Endothelial cell of umbilical vein (primary cell): ENCODE results near the gene CAMKMT. TPM values are rescaled to one million over a fixed set of nuclear protein-coding genes. Genes with fewer than 3 reads are reported as not detected.

ENCODE experiments used
- BruUV-seq: library from RNA; stranded (reverse); fragments of 400-500 nt; replicated peaks from 2 replicates; lab custom pipeline; 2021; lab: Mats Ljungman, UMichigan
- CTCF ChIA-PET: fragments of 300-600, 350-600 bp; sonication (Branson Sonifier 250); formaldehyde crosslinking; loops from one replicate; lab custom pipeline; 2021; ENCODE audit warnings: antibody characterized with exemption, inconsistent platforms; lab: Charles Lee
- POLR2A ChIA-PET: fragments of 300-600, 350-600 bp; sonication (Branson Sonifier 250); formaldehyde crosslinking; loops from one replicate; lab custom pipeline; 2021; ENCODE audit warnings: antibody characterized with exemption, inconsistent platforms; lab: Charles Lee
- DNase-seq: peaks from one replicate; pipeline ENCODE4 v3.0.0-alpha.2; 2011; ENCODE audit warnings: low read depth, low spot score
- FAIRE-seq: peaks from 2 replicates; lab custom pipeline; 2011; peaks lifted over from hg19 to GRCh38; lab: Jason Lieb, UNC
- H2AFZ ChIP-seq: 2 replicates; pipeline ENCODE4 v1.6.0; 2012; ENCODE audit warnings: low read depth, low read length, control low read depth, inconsistent platforms
- H3K27ac ChIP-seq: 2 replicates; pipeline ENCODE4 v1.5.1; 2011; ENCODE audit warnings: low read depth, mild to moderate bottlenecking, control low read depth, low read length, moderate library complexity; ENCODE audit not compliant: insufficient read depth
- H3K27me3 ChIP-seq, 2 experiments: 2 replicates each; pipeline versions ENCODE4 v1.6.0 to v1.6.1; 2011; ENCODE audit warnings: low read length in 2 of 2, mixed read lengths in 1 of 2; ENCODE audit not compliant: control insufficient read depth in 2 of 2, insufficient read depth in 2 of 2
- H3K36me3 ChIP-seq, 2 experiments: 2 replicates in 1 of 2; 3 replicates in 1 of 2; pipeline ENCODE4 v1.5.1; 2011; ENCODE audit warnings: low read length in 2 of 2, mild to moderate bottlenecking in 1 of 2, moderate library complexity in 1 of 2; ENCODE audit not compliant: control insufficient read depth in 2 of 2, insufficient read depth in 2 of 2; ENCODE audit errors: extremely low read depth in 1 of 2
- H3K4me1 ChIP-seq: 3 replicates; pipeline ENCODE4 v1.5.1; 2011; ENCODE audit warnings: mild to moderate bottlenecking, low read length; ENCODE audit not compliant: control insufficient read depth, insufficient read depth; ENCODE audit errors: extremely low read depth
- H3K4me2 ChIP-seq: 2 replicates; pipeline ENCODE4 v1.6.1; 2011; ENCODE audit warnings: low read length, control low read depth, mixed read lengths; ENCODE audit not compliant: insufficient read depth
- H3K4me3 ChIP-seq, 3 experiments: fragments of 200-600 bp in 1 of 3; sonication (generic), shearing (Covaris generic) in 1 of 3; replicated peaks in 1 of 3; 2 replicates each; pipeline ENCODE4 v1.5.1; 2011 to 2016; ENCODE audit warnings: control low read depth in 3 of 3, low read length in 3 of 3, mild to moderate bottlenecking in 2 of 3, inconsistent platforms in 1 of 3, low read depth in 1 of 3, moderate library complexity in 1 of 3; ENCODE audit not compliant: insufficient read depth in 1 of 3
- H3K79me2 ChIP-seq: 2 replicates; pipeline ENCODE4 v1.6.0; 2012; ENCODE audit warnings: low read length, inconsistent platforms; ENCODE audit not compliant: control insufficient read depth, insufficient read depth
- H3K9ac ChIP-seq: replicated peaks from 2 replicates; pipeline ENCODE3; 2011; ENCODE audit warnings: low read length, control low read depth; ENCODE audit not compliant: insufficient read depth; ENCODE audit errors: extremely low read depth
- H3K9me1 ChIP-seq: replicated peaks from 3 replicates; pipeline ENCODE4 v1.6.0; 2011; ENCODE audit warnings: mild to moderate bottlenecking, low read length; ENCODE audit not compliant: control insufficient read depth, insufficient read depth; ENCODE audit errors: extremely low read depth
- H3K9me3 ChIP-seq: replicated peaks from 2 replicates; pipeline ENCODE4 v1.5.1; 2012; ENCODE audit warnings: low read length, inconsistent platforms; ENCODE audit not compliant: control insufficient read depth, insufficient read depth
- H4K20me1 ChIP-seq: replicated peaks from 2 replicates; pipeline ENCODE3; 2011; ENCODE audit warnings: mild to moderate bottlenecking, low read length; ENCODE audit not compliant: control insufficient read depth, insufficient read depth; ENCODE audit errors: extremely low read depth
- EZH2 ChIP-seq: IDR thresholded peaks from 2 replicates; pipeline ENCODE4 v1.6.1; 2012; ENCODE audit warnings: borderline replicate concordance, low read depth, mild to moderate bottlenecking, moderate library complexity, low read length, inconsistent platforms; ENCODE audit not compliant: severe bottlenecking
- FOS ChIP-seq: IDR thresholded peaks from 2 replicates; pipeline ENCODE4 v1.6.1; 2011; ENCODE audit warnings: mild to moderate bottlenecking, low read length, moderate library complexity, borderline replicate concordance; ENCODE audit not compliant: insufficient read depth
- GATA2 ChIP-seq: IDR thresholded peaks from 2 replicates; pipeline ENCODE4 v1.7.0; 2011; ENCODE audit warnings: low read depth, mild to moderate bottlenecking, moderate library complexity, mixed read lengths, low read length; ENCODE audit not compliant: insufficient read length, insufficient read depth
- JUN ChIP-seq: IDR thresholded peaks from 2 replicates; pipeline ENCODE4 v1.6.1; 2011; ENCODE audit warnings: borderline replicate concordance, low read depth; ENCODE audit not compliant: insufficient read length, insufficient read depth
- MYC ChIP-seq: IDR thresholded peaks from one replicate; pipeline ENCODE4 v1.6.1; 2011; ENCODE audit warnings: mild to moderate bottlenecking, low read depth, low read length
- POLR2A ChIP-seq: IDR thresholded peaks from 2 replicates; pipeline ENCODE4 v1.6.1; 2012; ENCODE audit warnings: low read depth, mild to moderate bottlenecking, control low read depth, low read length
- POLR2AphosphoS5 ChIP-seq: IDR thresholded peaks from 2 replicates; pipeline ENCODE4 v1.6.1; 2012; ENCODE audit warnings: low read depth, mild to moderate bottlenecking, control low read depth, low read length, moderate library complexity; ENCODE audit not compliant: insufficient read depth
- dilution Hi-C: fragments of 300-500 bp; cut with MboI; formaldehyde crosslinking; loops from one replicate; pipeline ENCODE4 v1.15.0; 2019; ENCODE audit warnings: low sequenced_read_pairs; ENCODE audit not compliant: extremely low pct_ligation_motif_present
- intact Hi-C: fragments of 100-400 bp; cut with micrococcal nuclease; formaldehyde crosslinking; loops from one replicate; pipeline ENCODE4 v1.10.0; 2022
- polyA plus RNA-seq, 4 experiments: library from polyadenylated mRNA; depleted of rRNA in 3 of 4; stranded (reverse) in 3 of 4; unstranded in 1 of 4; fragments of >200 nt; gene quantifications; 2 replicates each; pipeline versions ENCODE4 v1.2.1 to v1.2.3, GENCODE V29; 2011 to 2012; ENCODE audit warnings: missing spikeins in 1 of 4
- total RNA-seq: library from RNA; stranded (reverse); gene quantifications from 2 replicates; pipeline ENCODE4 v1.2.3, GENCODE V29; 2021
- TF ChIP-seq, protein P1 (sequence below), 2 donors: IDR thresholded peaks; 1 replicate in 1 of 2; 2 replicates in 1 of 2; pipeline ENCODE4 v1.5.1; 2011; ENCODE audit warnings: low read length in 2 of 2, mild to moderate bottlenecking in 2 of 2, moderate library complexity in 2 of 2, control low read depth in 1 of 2, inconsistent platforms in 1 of 2, low read depth in 1 of 2; ENCODE audit not compliant: insufficient read depth in 1 of 2; ENCODE audit errors: extremely low read depth in 1 of 2
- TF ChIP-seq, protein P2 (sequence below): IDR thresholded peaks from 2 replicates; pipeline ENCODE4 v1.6.1; 2011; ENCODE audit not compliant: insufficient read depth, insufficient read length

Gene CAMKMT
- total and polyA plus RNA-seq, 2 donors (not counting 3 experiments of a cell fraction or from before 2014, with no cell fraction given) = 4.1 to 10.7 TPM

DNA sequence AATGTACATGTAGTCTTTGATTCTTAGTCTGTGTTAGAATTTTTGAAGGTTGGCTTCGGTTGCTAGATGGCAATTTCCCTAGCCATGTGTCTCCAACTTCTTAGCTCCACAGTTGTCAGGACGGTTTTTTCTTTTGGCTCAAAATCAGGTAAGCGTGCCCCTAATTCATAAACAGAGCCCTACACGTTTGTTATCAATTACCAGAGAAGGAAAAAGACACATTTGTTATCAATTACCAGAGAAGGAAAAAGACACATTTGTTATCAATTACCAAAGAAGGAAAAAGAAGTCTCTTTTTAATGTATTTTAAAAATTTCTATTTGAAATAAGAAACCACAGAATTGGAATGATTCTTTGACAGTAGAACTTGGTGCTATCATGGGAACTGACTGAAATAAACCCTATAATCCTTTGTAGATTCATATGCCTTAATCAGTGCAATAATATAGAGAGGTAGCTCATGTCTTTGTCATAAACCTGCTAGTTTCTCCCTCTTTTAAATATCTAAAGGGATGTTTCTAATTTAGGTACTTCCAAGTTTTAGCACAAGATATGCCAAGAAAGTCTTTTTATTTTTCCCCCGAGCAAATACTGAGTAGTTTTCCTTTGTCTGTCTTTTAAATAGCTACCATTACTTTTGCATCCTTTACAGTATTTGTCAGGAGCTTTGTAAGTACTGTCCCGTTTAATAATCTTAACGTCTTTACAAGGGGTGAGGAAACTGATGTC lies 35.9 kb downstream of the CAMKMT start:
- TF ChIP-seq EZH2 (no peak), GATA2 (no peak), JUN (no peak), POLR2AphosphoS5 (no peak), MYC (no peak), POLR2A (no peak), FOS (no peak)
- TF ChIP-seq, protein P1, sequence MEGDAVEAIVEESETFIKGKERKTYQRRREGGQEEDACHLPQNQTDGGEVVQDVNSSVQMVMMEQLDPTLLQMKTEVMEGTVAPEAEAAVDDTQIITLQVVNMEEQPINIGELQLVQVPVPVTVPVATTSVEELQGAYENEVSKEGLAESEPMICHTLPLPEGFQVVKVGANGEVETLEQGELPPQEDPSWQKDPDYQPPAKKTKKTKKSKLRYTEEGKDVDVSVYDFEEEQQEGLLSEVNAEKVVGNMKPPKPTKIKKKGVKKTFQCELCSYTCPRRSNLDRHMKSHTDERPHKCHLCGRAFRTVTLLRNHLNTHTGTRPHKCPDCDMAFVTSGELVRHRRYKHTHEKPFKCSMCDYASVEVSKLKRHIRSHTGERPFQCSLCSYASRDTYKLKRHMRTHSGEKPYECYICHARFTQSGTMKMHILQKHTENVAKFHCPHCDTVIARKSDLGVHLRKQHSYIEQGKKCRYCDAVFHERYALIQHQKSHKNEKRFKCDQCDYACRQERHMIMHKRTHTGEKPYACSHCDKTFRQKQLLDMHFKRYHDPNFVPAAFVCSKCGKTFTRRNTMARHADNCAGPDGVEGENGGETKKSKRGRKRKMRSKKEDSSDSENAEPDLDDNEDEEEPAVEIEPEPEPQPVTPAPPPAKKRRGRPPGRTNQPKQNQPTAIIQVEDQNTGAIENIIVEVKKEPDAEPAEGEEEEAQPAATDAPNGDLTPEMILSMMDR (IDR thresholded peaks at IDR 0.05; ENCODE audit: extremely low read depth in 1 of 2, insufficient read depth in 1 of 2, low read depth in 1 of 2, low read length in 2 of 2) = no peak
- TF ChIP-seq, protein P2, sequence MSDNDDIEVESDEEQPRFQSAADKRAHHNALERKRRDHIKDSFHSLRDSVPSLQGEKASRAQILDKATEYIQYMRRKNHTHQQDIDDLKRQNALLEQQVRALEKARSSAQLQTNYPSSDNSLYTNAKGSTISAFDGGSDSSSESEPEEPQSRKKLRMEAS = no peak

More for the DNA sequence above, 35.9 kb downstream of the CAMKMT start:
- no TSS peak for BruUV-seq
- Histone ChIP-seq H3K79me2 (no peaks in the 10 kb centered on the region), H3K4me2 (no peak overlapping the region), H3K27me3 (no peaks in the 10 kb centered on the region), H4K20me1 (no peaks in the 10 kb centered on the region), H3K9me1 (no peaks in the 10 kb centered on the region), H3K9me3 (no peaks in the 10 kb centered on the region), H3K27ac (no peak overlapping the region), H3K4me3 (no peak overlapping the region), H3K9ac (no peak overlapping the region), H3K4me1 (no peaks in the 10 kb centered on the region), H2AFZ (no peak overlapping the region), H3K36me3 (no peaks in the 10 kb centered on the region)
- ChIA-PET CTCF (interaction anchor here (0.5 to 9.5 kb wide), 7 partner anchors 9 to 558 kb away, joined by 3 to 242 read pairs (median 3); no protein-coding TSS in a partner anchor), POLR2A (no interaction called here)
- no peak for DNase-seq
- intact Hi-C loops (no loop called here), dilution Hi-C loops (no loop called here)
- FAIRE-seq = no peak
